NCI-H510A (cell line): Measurements from ENCODE around the gene ATF7IP.
A peak's percentile ranks its signal among the peaks of the same experiment; 100 is the strongest.
"Not testable (repeated sequence)": the region's sequence is repeated elsewhere in the genome, so short reads cannot be mapped to it uniquely, and the experiment has no call there.

ENCODE experiments used
- DNase-seq: peaks from one replicate; lab custom pipeline; 2025; lab: John Stamatoyannopoulos, UW

The ATF7IP gene

GRCh38 chr12:14365294-14366208 is at the start of gene ATF7IP:
TSS of gene ATF7IP (plus strand) at chr12:14365682. CDS start at chr12:14423916, 58,234 bp downstream.
- DNase-seq = peak; percentile 98

GRCh38 chr12:14317362-14318146 is 47.9 kb upstream of the ATF7IP start:
- DNase-seq = no peak

GRCh38 chr12:14319704-14320427 is 45.6 kb upstream of the ATF7IP start:
- not testable (repeated sequence) for DNase-seq

GRCh38 chr12:14322403-14322802 is 43.1 kb upstream of the ATF7IP start:
- DNase-seq = no peak

GRCh38 chr12:14325716-14326343 is 39.7 kb upstream of the ATF7IP start:
- no peak for DNase-seq

GRCh38 chr12:14326699-14327098 is 38.8 kb upstream of the ATF7IP start:
- no peak for DNase-seq

GRCh38 chr12:14327711-14328110 is 37.8 kb upstream of the ATF7IP start:
- DNase-seq = no peak

- DNase-seq = no peak
Observed at GRCh38 chr12:14332482-14332881, 33.0 kb upstream of the ATF7IP start.

GRCh38 chr12:14340371-14340770 is 25.1 kb upstream of the ATF7IP start:
- no peak for DNase-seq

GRCh38 chr12:14351524-14351923 is 14.0 kb upstream of the ATF7IP start:
- not testable (repeated sequence) for DNase-seq

GRCh38 chr12:14352066-14352465 is 13.4 kb upstream of the ATF7IP start:
- not testable (repeated sequence) for DNase-seq

- DNase-seq = not testable (repeated sequence)
Observed at GRCh38 chr12:14354665-14355064, 10.8 kb upstream of the ATF7IP start.

- DNase-seq = no peak
Observed at GRCh38 chr12:14356147-14356546, 9.3 kb upstream of the ATF7IP start.

GRCh38 chr12:14357486-14357885 is 8.0 kb upstream of the ATF7IP start:
- no peak for DNase-seq

GRCh38 chr12:14362352-14362751 is 3.1 kb upstream of the ATF7IP start:
- no peak for DNase-seq

- no peak for DNase-seq
Observed at GRCh38 chr12:14364583-14365271, 755 bp upstream of the ATF7IP start.

- DNase-seq = no peak
Observed at GRCh38 chr12:14366209-14367039, 942 bp downstream of the ATF7IP start.

GRCh38 chr12:14367040-14367661 is 1.7 kb downstream of the ATF7IP start:
- DNase-seq = no peak

- no peak for DNase-seq
Observed at GRCh38 chr12:14369311-14369710, 3.8 kb downstream of the ATF7IP start.

- no peak for DNase-seq
Observed at GRCh38 chr12:14373217-14373616, 7.7 kb downstream of the ATF7IP start.
